OCI-LY7 (cell line): ENCODE measurements around the gene CHST11. TPM values are rescaled to one million over a fixed set of nuclear protein-coding genes. Genes with fewer than 3 reads are reported as not detected.

ENCODE experiments used
- BruUV-seq: library from RNA; stranded (reverse); fragments of 400-500 nt; replicated peaks from 2 replicates; lab custom pipeline; 2021; lab: Mats Ljungman, UMichigan
- CTCF ChIA-PET: fragments of 300-600 bp; sonication (Branson Sonifier 250); formaldehyde crosslinking; loops from one replicate; lab custom pipeline; 2022; ENCODE audit warnings: antibody characterized with exemption; ENCODE audit not compliant: unreplicated experiment; lab: Charles Lee
- POLR2A ChIA-PET: fragments of 300-600 bp; sonication (Branson Sonifier 250); formaldehyde crosslinking; loops from one replicate; lab custom pipeline; 2022; ENCODE audit warnings: antibody characterized with exemption; lab: Charles Lee
- DNase-seq: peaks from one replicate; pipeline ENCODE4 v3.0.0-alpha.2; 2015; ENCODE audit warnings: low spot score
- H2AFZ ChIP-seq: fragments of 200-600 bp; sonication (generic), shearing (Covaris generic); 2 replicates; pipeline ENCODE4 v1.6.1; 2014; ENCODE audit warnings: mild to moderate bottlenecking, antibody characterized with exemption, low read length, moderate library complexity
- H3K27ac ChIP-seq: fragments of 200-600 bp; sonication (generic); 2 replicates; pipeline ENCODE4 v1.5.1; 2014; ENCODE audit warnings: mixed run types, low read depth, mild to moderate bottlenecking, moderate library complexity, low read length, inconsistent platforms; ENCODE audit not compliant: poor library complexity, severe bottlenecking
- H3K36me3 ChIP-seq: fragments of 200-600 bp; sonication (generic); 2 replicates; pipeline ENCODE4 v1.6.1; 2014; ENCODE audit warnings: mild to moderate bottlenecking, antibody characterized with exemption, low read length, moderate library complexity, mixed read lengths; ENCODE audit not compliant: insufficient read depth
- H3K4me1 ChIP-seq: fragments of 200-600 bp; sonication (generic); 2 replicates; pipeline ENCODE4 v1.5.1; 2014; ENCODE audit warnings: mild to moderate bottlenecking, low read length; ENCODE audit not compliant: insufficient read depth, poor library complexity, severe bottlenecking
- H3K4me2 ChIP-seq: fragments of 200-600 bp; sonication (generic); 2 replicates; pipeline ENCODE4 v1.6.1; 2014; ENCODE audit warnings: mild to moderate bottlenecking, low read length
- H3K4me3 ChIP-seq: fragments of 200-600 bp; sonication (generic); 2 replicates; pipeline ENCODE4 v1.5.1; 2014; ENCODE audit warnings: mild to moderate bottlenecking, low read depth, low read length; ENCODE audit not compliant: poor library complexity, severe bottlenecking
- H3K79me2 ChIP-seq: fragments of 200-600 bp; sonication (generic); 2 replicates; pipeline ENCODE4 v1.6.1; 2016; ENCODE audit warnings: low read depth, mild to moderate bottlenecking, low read length, moderate library complexity, mixed read lengths; ENCODE audit not compliant: insufficient read depth
- H3K9me2 ChIP-seq: fragments of 200-600 bp; sonication (generic); 2 replicates; pipeline ENCODE4 v1.6.1; 2016; ENCODE audit warnings: mild to moderate bottlenecking, low read length, mixed read lengths; ENCODE audit not compliant: insufficient read depth
- H3K9me3 ChIP-seq: fragments of 200-600 bp; sonication (generic); 2 replicates; pipeline ENCODE4 v1.6.1; 2014; ENCODE audit warnings: mild to moderate bottlenecking, mixed run types, low read length, mixed read lengths
- H4K20me1 ChIP-seq: fragments of 200-600 bp; sonication (generic); 2 replicates; pipeline ENCODE4 v1.6.1; 2014; ENCODE audit warnings: mild to moderate bottlenecking, antibody characterized with exemption, low read length, moderate library complexity, mixed read lengths; ENCODE audit not compliant: insufficient read depth
- EZH2phosphoT487 ChIP-seq: fragments of 200-600 bp; sonication (generic); IDR thresholded peaks from 2 replicates; pipeline ENCODE4 v1.6.1; 2018; ENCODE audit warnings: low read depth, borderline replicate concordance, mild to moderate bottlenecking, mixed run types, antibody characterized with exemption, low read length, moderate library complexity, mixed read lengths
- intact Hi-C: fragments of 100-400 bp; cut with micrococcal nuclease; formaldehyde crosslinking; loops from one replicate; pipeline ENCODE4 v1.10.0; 2022; ENCODE audit not compliant: unreplicated experiment
- total RNA-seq, 2 experiments: library from RNA; depleted of rRNA in 1 of 2; stranded (reverse); fragments of >200 nt in 1 of 2; shearing (Covaris generic) in 1 of 2; gene quantifications; 2 replicates each; pipeline ENCODE4 v1.2.3, GENCODE V29; 2014 to 2022
- TF ChIP-seq, protein P1 (sequence below): fragments of 200-600 bp; sonication (generic); conservative IDR thresholded peaks from 2 replicates; pipeline ENCODE4 v1.5.1; 2014; ENCODE audit warnings: mild to moderate bottlenecking, antibody characterized with exemption, low read length, moderate library complexity, mixed read lengths

CHST11 gene
- total RNA-seq, 2 experiments from 2014 or later: 15.2 to 41.6 TPM

DNA sequence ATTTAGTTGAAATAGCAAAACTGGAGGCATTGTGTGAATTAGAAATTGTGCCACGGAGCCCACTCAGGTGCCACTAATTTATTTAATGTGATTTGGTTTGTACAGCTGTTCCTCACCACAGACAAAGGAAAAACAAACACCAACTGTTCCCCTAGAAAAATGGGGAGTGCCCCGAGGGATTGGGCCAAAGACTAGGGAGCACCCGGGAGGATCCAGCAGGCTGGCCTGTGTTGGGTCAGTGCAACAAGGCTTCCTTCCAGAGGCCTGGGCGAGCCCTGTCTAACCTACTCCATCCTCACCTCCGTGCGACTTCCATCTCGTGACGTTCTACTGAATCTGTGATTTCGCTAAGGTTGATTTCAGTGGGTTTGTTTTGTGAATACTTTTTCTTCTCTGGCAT lies 206.2 kb downstream of the CHST11 start:
- ChIA-PET POLR2A (interaction anchor here (2.2 kb wide), 1 partner anchor 19 kb away, joined by 4 read pairs; no protein-coding TSS in a partner anchor), CTCF (no interaction called here)
- no peaks in the 10 kb centered on the region for H3K79me2 ChIP-seq

GRCh38 chr12:104664351-104664750 lies 207.6 kb downstream of the CHST11 start:
- H2AFZ ChIP-seq: no peak overlapping the region
- TF ChIP-seq, protein P1, sequence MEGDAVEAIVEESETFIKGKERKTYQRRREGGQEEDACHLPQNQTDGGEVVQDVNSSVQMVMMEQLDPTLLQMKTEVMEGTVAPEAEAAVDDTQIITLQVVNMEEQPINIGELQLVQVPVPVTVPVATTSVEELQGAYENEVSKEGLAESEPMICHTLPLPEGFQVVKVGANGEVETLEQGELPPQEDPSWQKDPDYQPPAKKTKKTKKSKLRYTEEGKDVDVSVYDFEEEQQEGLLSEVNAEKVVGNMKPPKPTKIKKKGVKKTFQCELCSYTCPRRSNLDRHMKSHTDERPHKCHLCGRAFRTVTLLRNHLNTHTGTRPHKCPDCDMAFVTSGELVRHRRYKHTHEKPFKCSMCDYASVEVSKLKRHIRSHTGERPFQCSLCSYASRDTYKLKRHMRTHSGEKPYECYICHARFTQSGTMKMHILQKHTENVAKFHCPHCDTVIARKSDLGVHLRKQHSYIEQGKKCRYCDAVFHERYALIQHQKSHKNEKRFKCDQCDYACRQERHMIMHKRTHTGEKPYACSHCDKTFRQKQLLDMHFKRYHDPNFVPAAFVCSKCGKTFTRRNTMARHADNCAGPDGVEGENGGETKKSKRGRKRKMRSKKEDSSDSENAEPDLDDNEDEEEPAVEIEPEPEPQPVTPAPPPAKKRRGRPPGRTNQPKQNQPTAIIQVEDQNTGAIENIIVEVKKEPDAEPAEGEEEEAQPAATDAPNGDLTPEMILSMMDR: no peak
- TF ChIP-seq EZH2phosphoT487: no peak
- ChIA-PET CTCF (no interaction called here), POLR2A (interaction anchor here (2.2 kb wide), 1 partner anchor 20 kb away, joined by 4 read pairs; no protein-coding TSS in a partner anchor)
- no peak overlapping the region for H3K27ac ChIP-seq
- H3K9me3 ChIP-seq: no peaks in the 10 kb centered on the region
- no peaks in the 10 kb centered on the region for H3K36me3 ChIP-seq
- no peak overlapping the region for H3K4me3 ChIP-seq
- H3K4me1 ChIP-seq: peaks cover 6% of the 10 kb centered on the region
- H3K4me2 ChIP-seq: no peak overlapping the region
- no TSS peak for BruUV-seq
- no peaks in the 10 kb centered on the region for H3K79me2 ChIP-seq
- intact Hi-C loops: no loop called here
- no peaks in the 10 kb centered on the region for H4K20me1 ChIP-seq
- no peaks in the 10 kb centered on the region for H3K9me2 ChIP-seq
- DNase-seq: no peak

More for the DNA sequence above, 206.2 kb downstream of the CHST11 start:
- Histone ChIP-seq H3K9me2 (no peaks in the 10 kb centered on the region), H3K27ac (no peak overlapping the region), H3K36me3 (no peaks in the 10 kb centered on the region), H2AFZ (no peak overlapping the region), H3K4me1 (no peaks in the 10 kb centered on the region), H4K20me1 (no peaks in the 10 kb centered on the region), H3K9me3 (no peaks in the 10 kb centered on the region), H3K4me3 (no peak overlapping the region), H3K4me2 (no peak overlapping the region)
- intact Hi-C loops: no loop called here
- no peak for DNase-seq
- no TSS peak for BruUV-seq
- TF ChIP-seq, protein P1: no peak
- no peak for TF ChIP-seq EZH2phosphoT487

- CTCF ChIA-PET: no interaction called here
- BruUV-seq: no TSS peak
Measured at GRCh38 chr12:104665296-104665695, 208.5 kb downstream of the CHST11 start.

More at GRCh38 chr12:104665296-104665695, 208.5 kb downstream of the CHST11 start:
- POLR2A ChIA-PET: no interaction called here
- Histone ChIP-seq H3K9me2 (no peaks in the 10 kb centered on the region), H3K79me2 (no peaks in the 10 kb centered on the region), H4K20me1 (no peaks in the 10 kb centered on the region), H3K4me1 (peaks cover 15% of the 10 kb centered on the region), H2AFZ (no peak overlapping the region), H3K36me3 (no peaks in the 10 kb centered on the region), H3K4me3 (no peak overlapping the region), H3K27ac (no peak overlapping the region), H3K4me2 (no peak overlapping the region), H3K9me3 (no peaks in the 10 kb centered on the region)
- intact Hi-C loops: loop anchor here (5.0 kb wide), 1 partner anchor 208 kb away; the partner anchor contains the start of gene CHST11
- no peak for DNase-seq
- TF ChIP-seq EZH2phosphoT487: no peak
- TF ChIP-seq, protein P1: no peak
